HG03108 (cell line): ENCODE measurements around the gene LMF1.
"Not testable (repeated sequence)": the region's sequence is repeated elsewhere in the genome, so short reads cannot be mapped to it uniquely, and the experiment has no call there.

Experiments used
- ATAC-seq: cut with Tn5 transposase; IDR thresholded peaks from one replicate; pipeline ENCODE4 v1.9.1; 2021; ENCODE audit warnings: moderate library complexity; ENCODE audit not compliant: unreplicated experiment

The LMF1 gene

DNA sequence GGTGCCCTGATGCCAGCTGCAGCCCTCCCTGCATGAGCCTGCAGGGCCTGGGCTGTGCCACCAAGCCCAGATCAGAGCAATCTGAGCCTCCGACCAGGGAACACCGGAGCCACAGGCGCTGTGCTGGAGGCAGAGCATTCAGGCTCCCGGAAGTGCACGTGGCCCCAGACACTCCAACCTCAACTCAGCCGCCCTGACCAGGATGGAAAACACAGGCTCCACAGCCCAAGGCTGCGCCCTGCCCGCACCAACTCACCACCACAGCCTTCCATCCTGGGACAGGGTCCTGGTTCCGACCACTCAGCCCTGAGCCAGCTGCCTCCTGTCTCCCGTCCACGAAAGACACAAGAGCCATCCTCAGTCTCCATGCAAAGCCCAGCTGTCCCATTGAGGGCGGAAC is 18.5 kb downstream of the LMF1 start:
- no peak for ATAC-seq

DNA sequence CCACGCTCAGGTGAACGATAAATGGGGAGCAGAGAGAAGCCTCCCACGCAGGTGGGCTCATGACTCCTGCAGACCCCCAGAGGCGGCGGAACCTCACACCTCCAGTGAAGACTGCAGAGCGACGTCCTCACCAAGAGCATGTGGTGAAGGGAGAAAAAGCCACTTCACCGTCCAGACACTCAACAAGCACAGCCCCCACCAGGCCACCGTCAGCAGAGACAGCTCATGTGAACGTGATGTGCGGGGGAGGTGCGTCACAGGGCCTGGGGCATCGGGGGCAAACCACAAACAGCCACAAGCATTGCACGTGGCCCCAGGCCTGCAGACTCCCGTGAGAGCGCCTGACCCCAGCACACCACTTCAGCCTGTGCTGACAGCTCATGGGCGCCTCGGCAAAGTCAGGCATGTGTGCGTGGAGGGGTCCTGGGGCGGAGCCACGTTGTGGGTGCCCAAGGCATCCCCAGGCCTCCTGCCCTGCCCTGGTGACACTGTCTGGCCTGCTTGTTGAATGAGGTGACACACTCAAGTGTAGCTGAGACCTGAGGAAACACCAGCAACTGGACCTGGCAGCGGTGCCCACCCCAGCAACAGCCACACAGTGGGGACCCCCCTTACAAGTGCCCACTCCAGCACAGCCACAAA is 19.0 kb downstream of the LMF1 start:
- no peak for ATAC-seq

- not testable (repeated sequence) for ATAC-seq
These were observed 19.8 kb downstream of the LMF1 start for GRCh38 chr16:950733-951573.

- ATAC-seq: not testable (repeated sequence)
These were observed 22.0 kb downstream of the LMF1 start for GRCh38 chr16:948767-949166.

- ATAC-seq: not testable (repeated sequence)
These were observed 22.9 kb downstream of the LMF1 start for GRCh38 chr16:947922-948303.

- ATAC-seq: no peak
These were observed 23.4 kb downstream of the LMF1 start for GRCh38 chr16:947255-947921.

DNA sequence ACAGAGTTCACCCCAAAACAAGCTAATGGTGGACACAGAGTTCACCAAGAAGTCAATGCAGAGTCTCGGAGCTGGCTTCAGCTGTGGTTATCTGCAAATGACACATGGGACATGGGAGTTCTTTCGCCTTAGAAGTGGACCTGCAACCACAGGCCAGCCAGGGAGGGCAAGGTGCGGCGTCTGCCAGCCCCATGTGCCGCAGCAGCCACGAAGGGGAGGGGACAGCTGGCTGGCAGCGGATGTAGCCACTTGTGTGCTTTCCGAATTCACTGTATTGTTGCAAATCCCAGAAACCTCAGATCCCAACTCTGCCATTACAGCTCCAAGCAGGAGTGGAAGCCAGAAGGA is 24.8 kb downstream of the LMF1 start:
- ATAC-seq: no peak

DNA sequence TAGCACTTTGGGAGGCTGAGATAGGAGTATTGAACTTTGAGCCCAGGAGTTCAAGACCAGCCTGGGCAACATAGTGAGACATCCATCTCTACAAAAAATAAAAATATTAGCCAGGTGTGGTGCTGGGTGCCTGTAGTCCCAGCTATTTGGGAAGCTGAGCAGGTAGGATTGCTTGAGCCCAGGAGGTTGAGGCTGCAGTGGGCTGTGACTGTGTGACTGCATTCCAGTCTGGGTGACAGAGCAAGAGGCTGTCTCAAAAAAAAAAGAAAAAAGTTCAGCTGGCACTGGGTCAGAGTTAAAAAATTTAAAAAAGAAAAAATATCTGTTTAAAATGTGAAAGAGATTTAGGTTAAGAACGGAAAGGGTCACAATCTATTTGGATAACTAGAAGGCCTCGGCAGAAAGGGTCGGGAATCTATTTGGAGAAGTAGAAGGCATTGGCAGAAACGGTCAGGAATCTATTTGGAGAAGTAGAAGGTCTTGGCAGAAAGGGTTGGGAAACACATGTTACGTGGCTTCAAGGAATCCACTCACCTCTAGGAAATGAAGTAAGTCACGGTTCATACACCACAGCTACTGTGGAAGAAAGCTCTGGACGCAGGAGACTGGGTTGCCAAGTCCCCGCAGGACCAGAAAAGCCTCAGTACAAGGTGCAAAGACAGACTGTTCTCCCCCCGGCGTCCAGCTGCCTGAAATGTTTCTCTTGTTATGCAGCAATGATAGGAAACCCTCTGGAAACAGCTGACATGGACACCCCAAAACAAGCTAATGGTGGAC is 25.3 kb downstream of the LMF1 start:
- no peak for ATAC-seq

- no peak for ATAC-seq
These were observed 26.8 kb downstream of the LMF1 start for GRCh38 chr16:943971-944370.

GRCh38 chr16:942436-943060 is 28.2 kb downstream of the LMF1 start:
- no peak for ATAC-seq

DNA sequence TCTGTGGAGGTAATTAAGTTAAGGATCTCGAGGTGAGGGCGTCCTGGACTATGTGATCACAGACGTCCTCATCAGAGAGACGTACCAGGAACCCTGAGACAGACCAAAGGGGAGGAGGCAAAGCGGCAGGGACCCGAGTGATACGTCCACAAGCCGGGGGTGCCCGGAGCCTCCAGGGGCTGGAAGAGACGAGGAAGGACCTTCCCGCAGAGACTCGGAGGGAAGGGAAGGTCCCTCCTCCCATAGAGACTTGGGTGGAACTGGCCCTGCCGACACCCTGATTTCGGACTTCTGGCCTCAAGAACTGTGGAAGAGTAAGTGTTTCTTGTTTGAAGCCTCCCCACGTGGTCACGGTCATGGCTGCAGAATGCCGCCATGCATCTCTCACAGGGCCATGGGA is 30.8 kb downstream of the LMF1 start:
- no peak for ATAC-seq

GRCh38 chr16:939311-939710 is 31.5 kb downstream of the LMF1 start:
- no peak for ATAC-seq

- ATAC-seq: no peak
These were observed 32.0 kb downstream of the LMF1 start for GRCh38 chr16:938752-939151.

DNA sequence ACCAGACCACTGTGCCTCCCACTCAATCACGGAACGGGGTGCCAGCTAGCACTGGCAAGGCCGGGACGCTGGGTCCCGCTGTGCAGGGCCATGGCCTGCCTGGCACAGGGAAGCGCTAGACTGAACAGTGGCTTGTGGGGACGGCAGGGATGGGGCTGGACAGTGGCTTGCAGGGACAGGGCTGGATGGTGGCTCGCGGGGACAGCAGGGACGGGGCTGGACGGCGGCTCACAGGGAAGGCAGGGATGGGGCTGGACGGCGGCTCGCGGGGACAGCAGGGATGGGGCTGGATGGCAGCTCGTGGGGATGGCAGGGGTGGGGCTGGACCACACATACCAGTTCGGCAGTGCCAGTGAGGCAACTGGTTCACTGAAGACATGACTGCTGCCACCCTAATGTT is 32.6 kb downstream of the LMF1 start:
- no peak for ATAC-seq

- no peak for ATAC-seq
These were observed 33.1 kb downstream of the LMF1 start for GRCh38 chr16:937723-938122.

GRCh38 chr16:937311-937710 is 33.5 kb downstream of the LMF1 start:
- ATAC-seq: no peak

DNA sequence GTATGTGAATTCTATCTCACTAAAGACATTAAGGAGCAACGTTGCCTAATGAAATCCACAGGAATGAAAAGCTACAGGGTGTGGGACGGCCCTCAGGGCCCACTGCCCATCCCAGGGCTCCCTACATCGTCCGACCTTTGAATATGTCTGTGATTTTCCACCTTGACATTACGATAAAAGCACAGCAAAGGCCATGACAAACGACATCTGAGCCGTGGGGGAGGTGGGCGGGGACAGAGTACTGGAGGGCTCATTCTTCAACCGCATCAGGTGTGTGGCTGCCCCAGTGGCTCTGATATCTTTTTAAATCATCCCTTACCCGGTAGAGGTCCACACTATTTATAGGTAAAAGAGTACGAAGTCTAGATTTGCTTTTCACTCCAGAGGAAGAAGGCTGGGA is 35.1 kb downstream of the LMF1 start:
- no peak for ATAC-seq

GRCh38 chr16:934178-934577 is 36.6 kb downstream of the LMF1 start:
- ATAC-seq: no peak

DNA sequence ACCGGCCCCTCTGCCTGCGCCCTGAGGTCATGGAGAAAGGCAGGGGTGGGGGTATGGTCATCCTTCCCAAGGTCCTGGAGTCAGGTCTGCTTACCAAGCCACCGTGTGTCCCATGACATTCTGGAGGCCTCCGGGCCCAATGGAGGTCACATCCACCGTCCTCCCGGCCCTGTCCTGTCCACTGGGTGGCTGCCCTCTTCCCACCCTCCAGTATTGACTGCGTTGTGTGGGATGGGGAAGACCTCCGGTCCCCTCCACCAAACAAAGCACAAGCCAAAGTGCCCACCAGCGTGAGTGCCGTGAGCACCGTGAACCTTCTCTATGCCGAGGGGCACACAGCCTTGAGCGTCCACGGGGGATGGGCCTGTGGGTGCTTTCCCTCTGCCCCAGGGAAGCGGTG is 37.2 kb downstream of the LMF1 start:
- ATAC-seq: no peak

GRCh38 chr16:932831-933330 is 37.9 kb downstream of the LMF1 start:
- ATAC-seq: no peak
